Neural crest cell (in vitro differentiated cells): Measurements from ENCODE around the gene DIAPH2. TPM values are rescaled to one million over a fixed set of nuclear protein-coding genes. Genes with fewer than 3 reads are reported as not detected.

Experiments
- DNase-seq: peaks from one replicate; pipeline ENCODE4 v3.0.0; 2021; ENCODE audit warnings: low read depth, mixed read lengths, low spot score
- H3K27ac Mint-ChIP-seq: one replicate; pipeline ENCODE4 v1.8.0; 2021; ENCODE audit warnings: mild to moderate bottlenecking, mixed read lengths; ENCODE audit not compliant: unreplicated experiment
- H3K27me3 Mint-ChIP-seq: 2 replicates; pipeline ENCODE4 v1.8.0; 2021; ENCODE audit warnings: low read depth, mild to moderate bottlenecking, mixed read lengths
- H3K36me3 Mint-ChIP-seq: 2 replicates; pipeline ENCODE4 v1.8.0; 2021; ENCODE audit warnings: low read depth, mild to moderate bottlenecking, mixed read lengths
- H3K4me1 Mint-ChIP-seq: 2 replicates; pipeline ENCODE4 v1.8.0; 2021; ENCODE audit warnings: mixed read lengths
- H3K4me3 Mint-ChIP-seq: one replicate; pipeline ENCODE4 v1.8.0; 2021; ENCODE audit warnings: mild to moderate bottlenecking, mixed read lengths
- H3K9me3 Mint-ChIP-seq: 2 replicates; pipeline ENCODE4 v1.8.0; 2021; ENCODE audit warnings: mixed read lengths
- CTCF ChIP-seq: fragments of 200-600 bp; sonication (generic); conservative IDR thresholded peaks from 2 replicates; pipeline ENCODE4 v1.5.0; 2021; ENCODE audit warnings: antibody characterized with exemption, mild to moderate bottlenecking
- total RNA-seq: library from RNA; stranded (reverse); gene quantifications from 2 replicates; pipeline ENCODE4 v1.2.1, GENCODE V29; 2021

DIAPH2 gene
- total RNA-seq, 1 donor from 2014 or later = 8.4 TPM

GRCh38 chrX:96776966-96777365 is 92.3 kb downstream of the DIAPH2 start:
- no peak for DNase-seq
- no peak for TF ChIP-seq CTCF
- Mint-ChIP-seq H3K27me3 (no peaks in the 10 kb centered on the region), H3K4me1 (no peaks in the 10 kb centered on the region), H3K9me3 (no peaks in the 10 kb centered on the region), H3K4me3 (no peak overlapping the region), H3K36me3 (no peaks in the 10 kb centered on the region), H3K27ac (no peak overlapping the region)

GRCh38 chrX:96791559-96791958 is 106.9 kb downstream of the DIAPH2 start:
- TF ChIP-seq CTCF = no peak
- Mint-ChIP-seq H3K4me3 (no peak overlapping the region), H3K36me3 (no peaks in the 10 kb centered on the region), H3K27me3 (no peaks in the 10 kb centered on the region), H3K4me1 (peaks cover 8% of the 10 kb centered on the region), H3K9me3 (no peaks in the 10 kb centered on the region), H3K27ac (no peak overlapping the region)
- DNase-seq = no peak

- H3K4me3 Mint-ChIP-seq = no peak overlapping the region
Measured at GRCh38 chrX:96792047-96792446, 107.4 kb downstream of the DIAPH2 start.

GRCh38 chrX:96798982-96799381 is 114.3 kb downstream of the DIAPH2 start:
- no peaks in the 10 kb centered on the region for H3K9me3 Mint-ChIP-seq
- DNase-seq = no peak
- no peaks in the 10 kb centered on the region for H3K36me3 Mint-ChIP-seq
- no peaks in the 10 kb centered on the region for H3K27me3 Mint-ChIP-seq
- TF ChIP-seq CTCF = no peak
- H3K27ac Mint-ChIP-seq = no peak overlapping the region
- no peak overlapping the region for H3K4me3 Mint-ChIP-seq
- H3K4me1 Mint-ChIP-seq = peaks cover 14% of the 10 kb centered on the region

More at GRCh38 chrX:96792047-96792446, 107.4 kb downstream of the DIAPH2 start:
- H3K27me3 Mint-ChIP-seq = no peaks in the 10 kb centered on the region
- no peak overlapping the region for H3K27ac Mint-ChIP-seq
- H3K36me3 Mint-ChIP-seq = no peaks in the 10 kb centered on the region
- no peak for TF ChIP-seq CTCF
- no peak for DNase-seq
- no peaks in the 10 kb centered on the region for H3K9me3 Mint-ChIP-seq
- peaks cover 8% of the 10 kb centered on the region for H3K4me1 Mint-ChIP-seq

GRCh38 chrX:96807318-96807717 is 122.7 kb downstream of the DIAPH2 start:
- no peak for TF ChIP-seq CTCF
- H3K36me3 Mint-ChIP-seq = peaks cover 1% of the 10 kb centered on the region
- H3K27ac Mint-ChIP-seq = no peak overlapping the region
- no peak overlapping the region for H3K4me3 Mint-ChIP-seq
- no peak for DNase-seq
- H3K9me3 Mint-ChIP-seq = peaks cover 1% of the 10 kb centered on the region
- no peaks in the 10 kb centered on the region for H3K27me3 Mint-ChIP-seq
- no peaks in the 10 kb centered on the region for H3K4me1 Mint-ChIP-seq

GRCh38 chrX:96820935-96821334 is 136.3 kb downstream of the DIAPH2 start:
- Mint-ChIP-seq H3K4me3 (no peak overlapping the region), H3K27me3 (no peaks in the 10 kb centered on the region), H3K27ac (no peak overlapping the region), H3K36me3 (peaks cover 3% of the 10 kb centered on the region), H3K9me3 (peaks cover 7% of the 10 kb centered on the region), H3K4me1 (no peaks in the 10 kb centered on the region)
- DNase-seq = no peak
- no peak for TF ChIP-seq CTCF
